ENCODE data around the gene TSPAN7.

The TSPAN7 gene

DNA sequence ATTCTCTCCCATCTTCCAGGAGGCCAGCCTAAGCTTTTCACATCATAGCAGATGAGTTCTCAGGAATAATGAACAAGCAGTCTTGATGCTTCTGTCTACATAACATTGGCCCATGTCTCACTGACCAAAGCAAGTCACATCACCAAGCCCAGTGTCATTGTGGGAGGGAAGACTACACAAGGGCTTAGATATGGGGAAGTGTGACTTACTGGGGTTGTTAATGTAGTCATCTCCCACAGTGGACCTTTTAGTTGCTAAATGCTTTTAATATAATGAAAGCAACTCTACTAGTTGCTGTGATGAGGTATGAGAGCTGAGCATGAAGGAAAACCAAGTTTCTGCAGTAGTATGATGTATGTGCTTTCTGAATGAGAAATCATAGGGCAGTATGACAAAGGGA lies 40.5 kb downstream of the TSPAN7 start:
- no peaks in the 10 kb centered on the region for H3K4me1 Mint-ChIP-seq
- no peak overlapping the region for H3K4me3 Mint-ChIP-seq

DNA sequence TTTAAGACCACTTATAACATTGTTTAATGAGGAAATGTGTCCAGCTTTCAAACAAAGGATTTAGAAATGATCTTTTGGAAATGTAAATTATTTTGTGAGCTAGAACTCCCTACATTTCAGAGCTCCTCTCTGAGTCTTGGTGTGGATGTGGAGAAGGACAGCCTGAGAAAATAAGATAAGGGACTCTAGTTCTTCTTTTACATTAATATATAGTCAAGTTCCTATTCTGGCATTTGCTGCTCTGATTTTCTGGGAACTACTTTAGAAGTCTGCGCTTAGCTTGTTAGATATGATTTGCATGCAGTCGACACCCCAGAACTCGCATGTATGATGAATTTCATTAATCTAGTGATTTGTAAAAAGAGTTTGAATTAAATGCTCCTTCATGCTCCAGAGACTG lies 45.5 kb downstream of the TSPAN7 start:
- ATAC-seq (replicated peaks; ENCODE audit: extremely low read depth, poor library complexity, severe bottlenecking), result no peak
- H3K36me3 Mint-ChIP-seq (ENCODE audit: insufficient read depth), result no peaks in the 10 kb centered on the region
- no peaks in the 10 kb centered on the region for H3K9me3 Mint-ChIP-seq
- no peak overlapping the region for H3K4me3 Mint-ChIP-seq
- H3K27ac Mint-ChIP-seq (ENCODE audit: low read depth), result no peak overlapping the region
- DNase-seq (ENCODE audit: low spot score in 2 of 2), result no peak
- no peaks in the 10 kb centered on the region for H3K4me1 Mint-ChIP-seq
- H3K27me3 Mint-ChIP-seq, result peaks cover 8% of the 10 kb centered on the region

More for the DNA sequence above, 40.5 kb downstream of the TSPAN7 start:
- Mint-ChIP-seq H3K27me3 (peaks cover 35% of the 10 kb centered on the region), H3K27ac (ENCODE audit: low read depth) (no peak overlapping the region), H3K9me3 (no peaks in the 10 kb centered on the region), H3K36me3 (ENCODE audit: insufficient read depth) (no peaks in the 10 kb centered on the region)
- no peak for DNase-seq (ENCODE audit: low spot score in 2 of 2)
- ATAC-seq (replicated peaks; ENCODE audit: extremely low read depth, poor library complexity, severe bottlenecking), result no peak

- Mint-ChIP-seq H3K9me3 (no peaks in the 10 kb centered on the region), H3K27me3 (peaks cover 6% of the 10 kb centered on the region), H3K27ac (ENCODE audit: low read depth) (no peak overlapping the region), H3K4me1 (no peaks in the 10 kb centered on the region), H3K36me3 (ENCODE audit: insufficient read depth) (no peaks in the 10 kb centered on the region), H3K4me3 (no peak overlapping the region)
- ATAC-seq (replicated peaks; ENCODE audit: extremely low read depth, poor library complexity, severe bottlenecking) (no peak), DNase-seq (ENCODE audit: low spot score in 2 of 2) (no peak)
Observed at GRCh38 chrX:38607976-38608375, 46.6 kb downstream of the TSPAN7 start.

- no peak overlapping the region for H3K27ac Mint-ChIP-seq (ENCODE audit: low read depth)
- ATAC-seq (replicated peaks; ENCODE audit: extremely low read depth, poor library complexity, severe bottlenecking) (no peak), DNase-seq (ENCODE audit: low spot score in 2 of 2) (no peak)
- H3K9me3 Mint-ChIP-seq, result no peaks in the 10 kb centered on the region
- H3K4me3 Mint-ChIP-seq, result no peak overlapping the region
- H3K27me3 Mint-ChIP-seq, result peaks cover 18% of the 10 kb centered on the region
- H3K4me1 Mint-ChIP-seq, result no peaks in the 10 kb centered on the region
- no peaks in the 10 kb centered on the region for H3K36me3 Mint-ChIP-seq (ENCODE audit: insufficient read depth)
Observed at GRCh38 chrX:38610849-38611248, 49.5 kb downstream of the TSPAN7 start.

DNA sequence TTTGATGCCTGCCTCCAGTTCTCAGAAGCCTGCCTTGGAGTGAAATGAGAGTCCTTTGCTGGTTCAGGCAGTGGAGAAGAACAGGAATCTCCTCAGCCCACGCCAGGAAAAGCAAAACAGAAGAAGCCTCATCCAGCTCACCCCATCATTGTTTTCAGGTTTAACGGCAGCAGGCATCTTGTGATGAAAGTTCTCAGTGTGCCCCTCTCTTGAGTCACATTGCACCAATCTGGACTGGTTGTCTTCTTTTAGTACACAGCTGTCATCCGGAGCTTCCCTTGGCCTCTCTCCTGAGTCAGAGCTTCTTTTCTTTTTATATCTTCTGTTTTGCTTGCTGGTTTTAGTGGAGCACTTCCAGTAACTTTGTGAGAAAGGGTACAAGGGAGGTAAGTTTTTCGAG lies 50.9 kb downstream of the TSPAN7 start:
- DNase-seq (ENCODE audit: low spot score in 2 of 2) (no peak), ATAC-seq (replicated peaks; ENCODE audit: extremely low read depth, poor library complexity, severe bottlenecking) (no peak)
- Mint-ChIP-seq H3K9me3 (no peaks in the 10 kb centered on the region), H3K27ac (ENCODE audit: low read depth) (no peak overlapping the region), H3K27me3 (peaks cover 29% of the 10 kb centered on the region), H3K4me1 (no peaks in the 10 kb centered on the region), H3K36me3 (ENCODE audit: insufficient read depth) (no peaks in the 10 kb centered on the region), H3K4me3 (no peak overlapping the region)

DNA sequence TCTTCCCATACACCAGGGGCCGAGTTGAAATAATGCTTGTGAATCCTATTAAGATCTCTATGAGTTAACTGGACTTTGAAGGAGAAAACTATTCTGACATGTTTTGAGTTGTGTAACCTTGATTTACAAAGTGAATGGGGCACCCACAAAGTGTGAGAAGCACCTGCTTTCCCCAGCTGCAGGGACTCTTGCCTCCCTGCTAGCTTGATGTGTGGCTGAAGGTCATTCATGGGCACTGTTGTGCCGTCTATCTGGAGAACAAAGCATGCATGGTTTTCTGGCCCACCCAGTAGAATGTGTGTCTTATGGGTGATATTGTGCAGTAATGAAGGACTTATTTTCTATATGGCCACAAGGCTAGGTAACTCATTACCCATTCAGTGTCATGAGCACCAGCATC lies 53.1 kb downstream of the TSPAN7 start:
- ATAC-seq (replicated peaks; ENCODE audit: extremely low read depth, poor library complexity, severe bottlenecking) (no peak), DNase-seq (ENCODE audit: low spot score in 2 of 2) (no peak)
- H3K9me3 Mint-ChIP-seq, result no peaks in the 10 kb centered on the region
- H3K4me1 Mint-ChIP-seq, result no peaks in the 10 kb centered on the region
- H3K27me3 Mint-ChIP-seq, result peaks cover 40% of the 10 kb centered on the region
- no peaks in the 10 kb centered on the region for H3K36me3 Mint-ChIP-seq (ENCODE audit: insufficient read depth)
- no peak overlapping the region for H3K4me3 Mint-ChIP-seq
- H3K27ac Mint-ChIP-seq (ENCODE audit: low read depth), result no peak overlapping the region

- Mint-ChIP-seq H3K27ac (ENCODE audit: low read depth) (no peak overlapping the region), H3K36me3 (ENCODE audit: insufficient read depth) (no peaks in the 10 kb centered on the region), H3K4me1 (no peaks in the 10 kb centered on the region), H3K9me3 (no peaks in the 10 kb centered on the region), H3K27me3 (peaks cover 49% of the 10 kb centered on the region), H3K4me3 (no peak overlapping the region)
- ATAC-seq (replicated peaks; ENCODE audit: extremely low read depth, poor library complexity, severe bottlenecking), result no peak
- no peak for DNase-seq (ENCODE audit: low spot score in 2 of 2)
Observed at GRCh38 chrX:38616904-38617303, 55.6 kb downstream of the TSPAN7 start.

GRCh38 chrX:38618180-38618579 lies 56.8 kb downstream of the TSPAN7 start:
- H3K36me3 Mint-ChIP-seq (ENCODE audit: insufficient read depth), result no peaks in the 10 kb centered on the region
- DNase-seq (ENCODE audit: low spot score in 2 of 2), result no peak
- no peak overlapping the region for H3K27ac Mint-ChIP-seq (ENCODE audit: low read depth)
- no peaks in the 10 kb centered on the region for H3K4me1 Mint-ChIP-seq
- ATAC-seq (replicated peaks; ENCODE audit: extremely low read depth, poor library complexity, severe bottlenecking), result no peak
- no peak overlapping the region for H3K4me3 Mint-ChIP-seq
- no peaks in the 10 kb centered on the region for H3K9me3 Mint-ChIP-seq
- peaks cover 41% of the 10 kb centered on the region for H3K27me3 Mint-ChIP-seq

DNA sequence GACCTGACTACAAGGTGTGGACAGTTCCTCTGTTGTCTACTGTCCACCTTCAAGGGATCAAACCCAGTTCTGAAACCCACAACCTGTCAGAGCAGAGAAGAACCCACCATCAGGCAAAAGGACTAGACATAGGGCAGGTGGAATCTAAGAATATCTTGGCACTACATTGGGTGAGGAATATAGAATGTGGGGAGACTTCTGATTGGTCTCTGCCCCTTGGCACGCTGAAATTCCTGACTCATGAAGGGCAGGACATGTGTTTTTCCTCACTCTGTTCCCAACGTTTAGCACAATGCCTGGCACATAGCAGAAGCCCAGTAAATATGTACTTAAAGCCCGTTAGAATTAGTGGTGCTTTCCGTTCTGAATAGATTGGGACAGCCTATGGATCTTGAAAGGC lies 59.3 kb downstream of the TSPAN7 start:
- Mint-ChIP-seq H3K4me3 (no peak overlapping the region), H3K4me1 (no peaks in the 10 kb centered on the region), H3K36me3 (ENCODE audit: insufficient read depth) (no peaks in the 10 kb centered on the region), H3K9me3 (no peaks in the 10 kb centered on the region), H3K27me3 (peaks cover 36% of the 10 kb centered on the region), H3K27ac (ENCODE audit: low read depth) (no peak overlapping the region)
- ATAC-seq (replicated peaks; ENCODE audit: extremely low read depth, poor library complexity, severe bottlenecking) (no peak), DNase-seq (ENCODE audit: low spot score in 2 of 2) (no peak)

DNA sequence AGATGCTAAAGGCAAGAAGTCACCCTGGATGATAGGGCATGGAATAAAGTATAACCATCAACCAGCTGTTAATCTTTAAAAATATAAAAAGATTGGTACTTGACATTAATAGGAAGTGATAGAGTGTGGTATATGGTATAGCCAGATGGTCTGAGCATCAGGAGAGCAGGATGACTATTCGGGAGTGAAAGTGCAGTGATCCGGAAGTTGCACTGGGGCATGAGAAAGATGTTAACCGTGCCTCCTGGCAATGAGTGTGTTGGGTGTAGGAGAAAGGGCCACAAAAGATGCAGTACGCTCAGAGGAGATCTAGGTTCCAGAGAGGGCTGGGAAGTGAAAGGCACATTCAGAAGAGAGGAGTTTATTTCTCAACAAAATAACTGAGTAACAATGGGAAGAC lies 65.0 kb downstream of the TSPAN7 start:
- no peak for ATAC-seq (replicated peaks; ENCODE audit: extremely low read depth, poor library complexity, severe bottlenecking)
- no peak overlapping the region for H3K4me3 Mint-ChIP-seq

DNA sequence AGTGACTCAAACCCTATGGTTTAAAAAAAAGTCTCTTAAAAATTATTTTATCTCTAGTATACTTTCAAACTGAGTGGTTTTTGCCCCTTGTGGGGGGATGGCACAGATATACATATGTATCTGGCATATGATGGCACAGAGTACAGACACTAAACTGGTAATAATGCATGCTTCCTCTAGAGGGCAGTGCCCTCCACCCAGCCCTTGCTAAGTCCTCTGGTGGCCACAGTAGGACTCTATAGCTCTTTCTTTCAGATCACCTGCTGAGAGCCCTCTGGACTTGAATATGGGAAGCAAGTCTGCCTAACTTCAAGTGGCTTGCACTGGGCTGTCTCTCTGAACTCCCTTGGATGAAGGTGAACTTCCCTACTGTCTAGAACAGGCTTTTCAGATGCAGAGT lies 66.3 kb downstream of the TSPAN7 start:
- Mint-ChIP-seq H3K27me3 (peaks cover 17% of the 10 kb centered on the region), H3K4me1 (no peaks in the 10 kb centered on the region), H3K9me3 (no peaks in the 10 kb centered on the region), H3K4me3 (no peak overlapping the region), H3K27ac (ENCODE audit: low read depth) (no peak overlapping the region), H3K36me3 (ENCODE audit: insufficient read depth) (no peaks in the 10 kb centered on the region)
- ATAC-seq (replicated peaks; ENCODE audit: extremely low read depth, poor library complexity, severe bottlenecking) (peak; percentile 46), DNase-seq (ENCODE audit: low spot score in 2 of 2) (no peak)

More for the DNA sequence above, 65.0 kb downstream of the TSPAN7 start:
- Mint-ChIP-seq H3K36me3 (ENCODE audit: insufficient read depth) (no peaks in the 10 kb centered on the region), H3K4me1 (no peaks in the 10 kb centered on the region), H3K9me3 (no peaks in the 10 kb centered on the region), H3K27me3 (peaks cover 17% of the 10 kb centered on the region), H3K27ac (ENCODE audit: low read depth) (no peak overlapping the region)
- DNase-seq (ENCODE audit: low spot score in 2 of 2), result no peak

DNA sequence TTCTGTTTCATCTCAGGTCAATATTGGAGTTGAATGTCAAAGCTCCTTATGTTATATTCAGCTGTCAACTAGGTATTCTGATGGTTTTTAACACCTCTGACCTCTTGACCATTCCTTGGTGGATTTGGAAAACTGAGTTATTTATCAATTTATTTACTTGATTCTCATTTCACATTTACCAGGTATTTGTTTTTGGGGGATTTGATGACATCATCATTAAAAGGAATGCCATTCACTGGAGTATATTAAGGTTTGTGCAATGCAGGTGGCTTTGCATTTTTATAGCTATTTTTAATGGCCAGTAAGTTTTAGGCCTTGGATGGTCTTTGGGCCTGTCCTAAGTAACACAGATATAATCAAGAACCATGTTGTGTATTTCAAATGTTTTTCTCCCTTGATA lies 67.2 kb downstream of the TSPAN7 start:
- no peaks in the 10 kb centered on the region for H3K9me3 Mint-ChIP-seq
- no peak for DNase-seq (ENCODE audit: low spot score in 2 of 2)
- no peaks in the 10 kb centered on the region for H3K36me3 Mint-ChIP-seq (ENCODE audit: insufficient read depth)
- peaks cover 17% of the 10 kb centered on the region for H3K27me3 Mint-ChIP-seq
- no peaks in the 10 kb centered on the region for H3K4me1 Mint-ChIP-seq
- no peak for ATAC-seq (replicated peaks; ENCODE audit: extremely low read depth, poor library complexity, severe bottlenecking)
- H3K4me3 Mint-ChIP-seq, result no peak overlapping the region
- H3K27ac Mint-ChIP-seq (ENCODE audit: low read depth), result no peak overlapping the region

DNA sequence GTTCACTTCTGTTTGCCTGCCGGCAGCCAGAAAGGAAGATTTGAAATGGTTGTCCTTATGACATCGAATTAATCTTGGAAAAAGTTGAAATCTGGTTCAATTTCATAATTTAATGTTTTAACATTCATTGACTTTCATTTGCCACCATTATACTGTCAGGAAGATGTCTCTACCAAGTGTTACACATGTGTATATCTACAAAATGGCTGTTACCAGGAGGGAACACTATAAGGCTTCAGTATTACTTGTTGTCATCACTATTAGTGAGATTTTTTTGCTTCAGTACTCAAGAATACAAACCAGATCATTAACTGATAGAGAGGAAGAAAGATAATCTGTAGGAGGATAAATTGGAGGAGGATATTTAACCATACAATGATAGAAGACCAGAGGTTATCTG lies 71.2 kb downstream of the TSPAN7 start:
- no peak overlapping the region for H3K27ac Mint-ChIP-seq (ENCODE audit: low read depth)
- no peaks in the 10 kb centered on the region for H3K9me3 Mint-ChIP-seq
- H3K36me3 Mint-ChIP-seq (ENCODE audit: insufficient read depth), result no peaks in the 10 kb centered on the region
- H3K4me1 Mint-ChIP-seq, result no peaks in the 10 kb centered on the region
- ATAC-seq (replicated peaks; ENCODE audit: extremely low read depth, poor library complexity, severe bottlenecking) (no peak), DNase-seq (ENCODE audit: low spot score in 2 of 2) (no peak)
- no peaks in the 10 kb centered on the region for H3K27me3 Mint-ChIP-seq
- no peak overlapping the region for H3K4me3 Mint-ChIP-seq

DNA sequence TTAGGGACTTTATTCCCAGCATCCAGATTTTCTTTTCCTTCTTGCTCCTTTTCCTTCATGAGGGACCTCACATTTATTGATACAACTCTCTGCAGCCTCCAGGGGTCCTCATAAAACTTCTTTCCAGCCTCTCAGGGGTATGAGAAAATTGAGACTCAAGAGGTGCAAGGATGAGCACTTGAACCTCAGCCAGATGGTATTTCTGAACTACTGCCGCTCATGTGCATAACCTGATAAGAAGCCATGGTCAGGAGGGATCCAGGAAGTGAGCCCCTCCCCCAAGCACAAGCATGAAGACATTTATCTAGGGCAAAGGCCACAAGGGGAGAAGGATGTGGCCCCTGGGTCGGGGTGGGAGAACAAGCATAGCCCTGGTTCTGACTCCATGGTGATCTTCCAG lies 73.3 kb downstream of the TSPAN7 start:
- H3K27me3 Mint-ChIP-seq, result no peaks in the 10 kb centered on the region
- H3K4me1 Mint-ChIP-seq, result no peaks in the 10 kb centered on the region
- DNase-seq (ENCODE audit: low spot score in 2 of 2) (no peak), ATAC-seq (replicated peaks; ENCODE audit: extremely low read depth, poor library complexity, severe bottlenecking) (no peak)
- H3K36me3 Mint-ChIP-seq (ENCODE audit: insufficient read depth), result no peaks in the 10 kb centered on the region
- no peak overlapping the region for H3K4me3 Mint-ChIP-seq
- H3K9me3 Mint-ChIP-seq, result no peaks in the 10 kb centered on the region
- no peak overlapping the region for H3K27ac Mint-ChIP-seq (ENCODE audit: low read depth)

Measured in central memory CD8-positive, alpha-beta T cell (primary cell).